Osteocyte (in vitro differentiated cells): ENCODE results near the gene KIAA1217. TPM values are rescaled to one million over a fixed set of nuclear protein-coding genes. Genes with fewer than 3 reads are reported as not detected.

ENCODE experiments used
- DNase-seq: peaks from one replicate; pipeline ENCODE4 v3.0.0; 2021; ENCODE audit warnings: mixed read lengths; ENCODE audit not compliant: unreplicated experiment; ENCODE audit errors: extremely low spot score
- H3K27ac Mint-ChIP-seq: one replicate; pipeline ENCODE4 v1.8.0; 2021; ENCODE audit warnings: mild to moderate bottlenecking, mixed read lengths; ENCODE audit not compliant: unreplicated experiment
- H3K27me3 Mint-ChIP-seq: one replicate; pipeline ENCODE4 v1.8.0; 2021; ENCODE audit warnings: mixed read lengths; ENCODE audit not compliant: unreplicated experiment
- H3K36me3 Mint-ChIP-seq: one replicate; pipeline ENCODE4 v1.8.0; 2021; ENCODE audit warnings: mixed read lengths; ENCODE audit not compliant: unreplicated experiment
- H3K4me1 Mint-ChIP-seq: one replicate; pipeline ENCODE4 v1.8.0; 2021; ENCODE audit warnings: mixed read lengths; ENCODE audit not compliant: unreplicated experiment
- H3K4me3 Mint-ChIP-seq: one replicate; pipeline ENCODE4 v1.8.0; 2021; ENCODE audit warnings: mild to moderate bottlenecking, moderate library complexity, mixed read lengths; ENCODE audit not compliant: unreplicated experiment
- H3K9me3 Mint-ChIP-seq: one replicate; pipeline ENCODE4 v1.8.0; 2021; ENCODE audit warnings: mixed read lengths; ENCODE audit not compliant: unreplicated experiment
- total RNA-seq: library from RNA; stranded (reverse); gene quantifications from 2 replicates; pipeline ENCODE4 v1.2.1, GENCODE V29; 2021
- TF ChIP-seq, protein P1 (sequence below): fragments of 200-600 bp; sonication (generic); IDR thresholded peaks from 2 replicates; pipeline ENCODE4 v1.5.0; 2021; ENCODE audit warnings: antibody characterized with exemption, mild to moderate bottlenecking, moderate library complexity

KIAA1217 gene
- total RNA-seq, 1 donor from 2014 or later: 2.8 TPM

- H3K27me3 Mint-ChIP-seq: peaks cover 5% of the 10 kb centered on the region
- no peak overlapping the region for H3K27ac Mint-ChIP-seq
- no peaks in the 10 kb centered on the region for H3K36me3 Mint-ChIP-seq
- H3K4me3 Mint-ChIP-seq: no peak overlapping the region
- TF ChIP-seq, protein P1, sequence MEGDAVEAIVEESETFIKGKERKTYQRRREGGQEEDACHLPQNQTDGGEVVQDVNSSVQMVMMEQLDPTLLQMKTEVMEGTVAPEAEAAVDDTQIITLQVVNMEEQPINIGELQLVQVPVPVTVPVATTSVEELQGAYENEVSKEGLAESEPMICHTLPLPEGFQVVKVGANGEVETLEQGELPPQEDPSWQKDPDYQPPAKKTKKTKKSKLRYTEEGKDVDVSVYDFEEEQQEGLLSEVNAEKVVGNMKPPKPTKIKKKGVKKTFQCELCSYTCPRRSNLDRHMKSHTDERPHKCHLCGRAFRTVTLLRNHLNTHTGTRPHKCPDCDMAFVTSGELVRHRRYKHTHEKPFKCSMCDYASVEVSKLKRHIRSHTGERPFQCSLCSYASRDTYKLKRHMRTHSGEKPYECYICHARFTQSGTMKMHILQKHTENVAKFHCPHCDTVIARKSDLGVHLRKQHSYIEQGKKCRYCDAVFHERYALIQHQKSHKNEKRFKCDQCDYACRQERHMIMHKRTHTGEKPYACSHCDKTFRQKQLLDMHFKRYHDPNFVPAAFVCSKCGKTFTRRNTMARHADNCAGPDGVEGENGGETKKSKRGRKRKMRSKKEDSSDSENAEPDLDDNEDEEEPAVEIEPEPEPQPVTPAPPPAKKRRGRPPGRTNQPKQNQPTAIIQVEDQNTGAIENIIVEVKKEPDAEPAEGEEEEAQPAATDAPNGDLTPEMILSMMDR: no peak
- no peak for DNase-seq
- no peaks in the 10 kb centered on the region for H3K4me1 Mint-ChIP-seq
- no peaks in the 10 kb centered on the region for H3K9me3 Mint-ChIP-seq
Measured at GRCh38 chr10:24340883-24341282, 131.9 kb downstream of the KIAA1217 start.

- Mint-ChIP-seq H3K36me3 (no peaks in the 10 kb centered on the region), H3K9me3 (no peaks in the 10 kb centered on the region), H3K27me3 (peaks cover 5% of the 10 kb centered on the region), H3K4me3 (no peak overlapping the region), H3K27ac (no peak overlapping the region), H3K4me1 (no peaks in the 10 kb centered on the region)
- TF ChIP-seq, protein P1: no peak
- no peak for DNase-seq
Measured at GRCh38 chr10:24341371-24341770, 132.4 kb downstream of the KIAA1217 start.

- H3K27me3 Mint-ChIP-seq: peaks cover 5% of the 10 kb centered on the region
- no peak overlapping the region for H3K4me3 Mint-ChIP-seq
- H3K9me3 Mint-ChIP-seq: no peaks in the 10 kb centered on the region
- TF ChIP-seq, protein P1: no peak
- H3K4me1 Mint-ChIP-seq: no peaks in the 10 kb centered on the region
- H3K36me3 Mint-ChIP-seq: no peaks in the 10 kb centered on the region
- DNase-seq: no peak
- no peak overlapping the region for H3K27ac Mint-ChIP-seq
Measured at GRCh38 chr10:24341897-24342296, 133.0 kb downstream of the KIAA1217 start.

GRCh38 chr10:24343686-24344085, 134.7 kb downstream of the KIAA1217 start:
- Mint-ChIP-seq H3K9me3 (no peaks in the 10 kb centered on the region), H3K27me3 (peaks cover 5% of the 10 kb centered on the region), H3K27ac (no peak overlapping the region), H3K36me3 (no peaks in the 10 kb centered on the region), H3K4me3 (no peak overlapping the region), H3K4me1 (no peaks in the 10 kb centered on the region)
- no peak for DNase-seq
- TF ChIP-seq, protein P1: no peak

- no peaks in the 10 kb centered on the region for H3K36me3 Mint-ChIP-seq
- no peak overlapping the region for H3K4me3 Mint-ChIP-seq
- H3K27ac Mint-ChIP-seq: no peak overlapping the region
- H3K4me1 Mint-ChIP-seq: no peaks in the 10 kb centered on the region
- no peaks in the 10 kb centered on the region for H3K9me3 Mint-ChIP-seq
- H3K27me3 Mint-ChIP-seq: peaks cover 3% of the 10 kb centered on the region
- DNase-seq: no peak
- TF ChIP-seq, protein P1: no peak
Measured at GRCh38 chr10:24344279-24344678, 135.3 kb downstream of the KIAA1217 start.
